IPS-11a (cell line): ENCODE results near the gene CUL9.

Source experiments
- H3K4me3 ChIP-seq: one replicate; pipeline ENCODE4 v1.5.1; 2013; ENCODE audit warnings: low read depth, low read length, control low read depth

CUL9 gene

GRCh38 chr6:43193929-43194328 is 11.9 kb downstream of the CUL9 start:
- no peak overlapping the region for H3K4me3 ChIP-seq

GRCh38 chr6:43196337-43196736 is 14.3 kb downstream of the CUL9 start:
- no peak overlapping the region for H3K4me3 ChIP-seq

GRCh38 chr6:43199912-43200311 is 17.9 kb downstream of the CUL9 start:
- H3K4me3 ChIP-seq = no peak overlapping the region

GRCh38 chr6:43200541-43200940 is 18.5 kb downstream of the CUL9 start:
- no peak overlapping the region for H3K4me3 ChIP-seq

GRCh38 chr6:43202451-43202850 is 20.5 kb downstream of the CUL9 start:
- no peak overlapping the region for H3K4me3 ChIP-seq

- H3K4me3 ChIP-seq = no peak overlapping the region
Measured at GRCh38 chr6:43203029-43203717, 21.2 kb downstream of the CUL9 start.

- no peak overlapping the region for H3K4me3 ChIP-seq
Measured at GRCh38 chr6:43203718-43204095, 21.7 kb downstream of the CUL9 start.

- H3K4me3 ChIP-seq = no peak overlapping the region
Measured at GRCh38 chr6:43204271-43205105, 22.5 kb downstream of the CUL9 start.

- no peak overlapping the region for H3K4me3 ChIP-seq
Measured at GRCh38 chr6:43205849-43206248, 23.9 kb downstream of the CUL9 start.

GRCh38 chr6:43207286-43207685 is 25.3 kb downstream of the CUL9 start:
- no peak overlapping the region for H3K4me3 ChIP-seq

GRCh38 chr6:43211955-43212354 is 30.0 kb downstream of the CUL9 start:
- no peak overlapping the region for H3K4me3 ChIP-seq

GRCh38 chr6:43213431-43213830 is 31.4 kb downstream of the CUL9 start:
- no peak overlapping the region for H3K4me3 ChIP-seq

- H3K4me3 ChIP-seq = no peak overlapping the region
Measured at GRCh38 chr6:43215066-43215465, 33.1 kb downstream of the CUL9 start.

GRCh38 chr6:43216200-43216599 is 34.2 kb downstream of the CUL9 start:
- no peak overlapping the region for H3K4me3 ChIP-seq

GRCh38 chr6:43217351-43217750 is 35.4 kb downstream of the CUL9 start:
- no peak overlapping the region for H3K4me3 ChIP-seq

GRCh38 chr6:43219119-43219518 is 37.1 kb downstream of the CUL9 start:
- H3K4me3 ChIP-seq = no peak overlapping the region

- H3K4me3 ChIP-seq = no peak overlapping the region
Measured at GRCh38 chr6:43219814-43220213, 37.8 kb downstream of the CUL9 start.

- H3K4me3 ChIP-seq = no peak overlapping the region
Measured at GRCh38 chr6:43220439-43220951, 38.5 kb downstream of the CUL9 start.

- H3K4me3 ChIP-seq = no peak overlapping the region
Measured at GRCh38 chr6:43221046-43221972, 39.3 kb downstream of the CUL9 start.

GRCh38 chr6:43222418-43223059 is 40.5 kb downstream of the CUL9 start:
- no peak overlapping the region for H3K4me3 ChIP-seq

- H3K4me3 ChIP-seq = no peak overlapping the region
Measured at GRCh38 chr6:43223175-43223574, 41.2 kb downstream of the CUL9 start.
